Cardiac muscle cell (in vitro differentiated cells and primary cell): ENCODE results near the gene FEZF1. TPM values are rescaled to one million over a fixed set of nuclear protein-coding genes. Genes with fewer than 3 reads are reported as not detected.

ENCODE experiments used
- DNase-seq, 2 donors: peaks; one replicate each; pipeline versions ENCODE4 v3.0.0 to v3.0.0-alpha.2; 2010 to 2017; ENCODE audit warnings: low read depth in 1 of 2, low spot score in 1 of 2
- H3K27ac ChIP-seq: fragments of 200-600 bp; sonication (generic); 2 replicates; pipeline ENCODE4 v1.5.1; 2016
- H3K27me3 ChIP-seq: fragments of 200-600 bp; sonication (generic); 2 replicates; pipeline ENCODE4 v1.6.0; 2016; ENCODE audit warnings: control low read depth
- H3K36me3 ChIP-seq: fragments of 200-600 bp; sonication (generic); 2 replicates; pipeline ENCODE4 v1.5.1; 2016; ENCODE audit warnings: control low read depth
- H3K4me1 ChIP-seq: fragments of 200-600 bp; sonication (generic); 2 replicates; pipeline ENCODE4 v1.8.1; 2017; ENCODE audit warnings: low read depth, mild to moderate bottlenecking, mixed run types
- H3K4me3 ChIP-seq: fragments of 200-600 bp; sonication (generic); 2 replicates; pipeline ENCODE4 v1.5.1; 2016; ENCODE audit warnings: mild to moderate bottlenecking
- H3K9me3 ChIP-seq: fragments of 200-600 bp; sonication (generic); 2 replicates; pipeline ENCODE4 v1.5.1; 2017; ENCODE audit warnings: low read depth, mild to moderate bottlenecking, control low read depth
- polyA plus RNA-seq: library from polyadenylated mRNA; unstranded; fragments of >200 nt; fragmentation: Nextera tagmentation; extraction: Ambion mirVana; gene quantifications from 2 replicates; pipeline ENCODE4 v1.2.1, GENCODE V29; 2016
- total RNA-seq: library from RNA; depleted of rRNA; stranded (reverse); fragments of >200 nt; gene quantifications from 2 replicates; pipeline ENCODE4 v1.2.3, GENCODE V29; 2016
- TF ChIP-seq, protein P1 (sequence below): IDR thresholded peaks from 2 replicates; pipeline ENCODE4 v1.5.1; 2012; ENCODE audit warnings: low read depth, mild to moderate bottlenecking, low read length

The FEZF1 gene
- total and polyA plus RNA-seq, 2 experiments from 2014 or later: not detected

DNA sequence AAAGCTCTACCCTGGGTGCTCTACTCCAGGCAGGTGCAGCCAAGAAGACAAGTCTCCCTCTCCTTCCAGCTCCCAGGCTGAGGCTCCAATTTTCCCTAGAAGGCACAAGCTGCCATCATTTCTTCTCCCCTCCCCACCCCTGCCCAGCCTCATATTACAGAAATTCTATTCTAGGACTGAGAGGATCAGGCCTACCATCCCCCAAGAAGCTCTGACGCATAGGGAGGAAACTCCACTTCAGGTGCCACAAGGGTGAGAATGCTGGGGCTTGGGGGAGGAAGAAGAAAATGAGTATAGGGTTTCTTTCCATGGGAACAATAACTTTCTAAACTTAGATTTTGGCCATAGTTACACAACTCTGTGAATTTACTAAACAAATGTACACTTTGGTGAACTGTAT is 35.3 kb downstream of the FEZF1 start:
- H3K36me3 ChIP-seq: no peaks in the 10 kb centered on the region
- H3K4me3 ChIP-seq: no peak overlapping the region
- peaks cover 49% of the 10 kb centered on the region for H3K27me3 ChIP-seq
- peaks cover 6% of the 10 kb centered on the region for H3K4me1 ChIP-seq
- DNase-seq: peak in 1 of 2 donors; percentile 21
- H3K9me3 ChIP-seq: no peaks in the 10 kb centered on the region
- TF ChIP-seq, protein P1, sequence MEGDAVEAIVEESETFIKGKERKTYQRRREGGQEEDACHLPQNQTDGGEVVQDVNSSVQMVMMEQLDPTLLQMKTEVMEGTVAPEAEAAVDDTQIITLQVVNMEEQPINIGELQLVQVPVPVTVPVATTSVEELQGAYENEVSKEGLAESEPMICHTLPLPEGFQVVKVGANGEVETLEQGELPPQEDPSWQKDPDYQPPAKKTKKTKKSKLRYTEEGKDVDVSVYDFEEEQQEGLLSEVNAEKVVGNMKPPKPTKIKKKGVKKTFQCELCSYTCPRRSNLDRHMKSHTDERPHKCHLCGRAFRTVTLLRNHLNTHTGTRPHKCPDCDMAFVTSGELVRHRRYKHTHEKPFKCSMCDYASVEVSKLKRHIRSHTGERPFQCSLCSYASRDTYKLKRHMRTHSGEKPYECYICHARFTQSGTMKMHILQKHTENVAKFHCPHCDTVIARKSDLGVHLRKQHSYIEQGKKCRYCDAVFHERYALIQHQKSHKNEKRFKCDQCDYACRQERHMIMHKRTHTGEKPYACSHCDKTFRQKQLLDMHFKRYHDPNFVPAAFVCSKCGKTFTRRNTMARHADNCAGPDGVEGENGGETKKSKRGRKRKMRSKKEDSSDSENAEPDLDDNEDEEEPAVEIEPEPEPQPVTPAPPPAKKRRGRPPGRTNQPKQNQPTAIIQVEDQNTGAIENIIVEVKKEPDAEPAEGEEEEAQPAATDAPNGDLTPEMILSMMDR: no peak
- no peak overlapping the region for H3K27ac ChIP-seq

DNA sequence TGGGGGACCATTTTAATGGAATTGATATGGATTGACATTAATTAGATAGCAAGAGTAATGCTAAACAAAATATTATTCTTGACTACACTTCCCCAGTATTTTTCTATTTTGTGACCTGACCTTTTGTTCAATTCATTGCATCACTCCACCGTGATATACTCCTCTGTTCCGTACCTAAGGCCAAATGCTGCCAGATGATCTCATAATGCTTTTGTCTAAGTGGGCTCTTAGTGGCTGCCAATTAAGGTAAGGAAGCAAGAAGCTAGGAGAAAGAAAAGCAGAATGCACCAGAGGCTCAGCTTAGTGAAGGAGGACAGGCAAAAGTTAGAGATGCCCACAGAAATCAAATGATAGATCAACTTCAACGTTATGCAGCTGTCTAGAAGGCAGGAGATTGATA is 36.4 kb downstream of the FEZF1 start:
- DNase-seq: peak in 1 of 2 donors; percentile 59
- H3K9me3 ChIP-seq: no peaks in the 10 kb centered on the region
- H3K27ac ChIP-seq: no peak overlapping the region
- TF ChIP-seq, protein P1: no peak
- no peaks in the 10 kb centered on the region for H3K36me3 ChIP-seq
- H3K27me3 ChIP-seq: peaks cover 50% of the 10 kb centered on the region
- H3K4me3 ChIP-seq: no peak overlapping the region
- H3K4me1 ChIP-seq: peaks cover 6% of the 10 kb centered on the region

DNA sequence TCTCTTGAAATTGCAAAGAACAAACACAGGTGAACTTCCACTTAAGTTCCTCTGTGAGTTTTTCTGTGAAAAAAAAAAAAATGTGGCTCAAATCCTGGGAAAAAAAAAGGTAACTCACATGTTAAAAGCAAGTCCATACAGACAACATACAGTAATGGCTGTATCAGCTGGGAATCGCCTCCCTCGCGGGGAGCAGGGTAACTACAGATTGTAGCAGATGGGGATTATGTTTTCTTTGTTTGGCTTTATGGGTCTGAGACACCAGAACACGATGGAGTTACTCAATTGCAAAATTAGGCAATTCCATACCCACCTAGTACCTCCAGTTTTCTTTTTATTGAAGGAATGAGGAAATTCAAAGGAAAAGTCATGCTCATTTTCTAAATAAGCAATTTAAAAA is 42.3 kb downstream of the FEZF1 start:
- H3K4me1 ChIP-seq: no peaks in the 10 kb centered on the region
- H3K27me3 ChIP-seq: peaks cover 84% of the 10 kb centered on the region
- no peak overlapping the region for H3K4me3 ChIP-seq
- H3K27ac ChIP-seq: no peak overlapping the region
- DNase-seq: no peak
- TF ChIP-seq, protein P1: no peak
- no peaks in the 10 kb centered on the region for H3K36me3 ChIP-seq
- no peaks in the 10 kb centered on the region for H3K9me3 ChIP-seq

DNA sequence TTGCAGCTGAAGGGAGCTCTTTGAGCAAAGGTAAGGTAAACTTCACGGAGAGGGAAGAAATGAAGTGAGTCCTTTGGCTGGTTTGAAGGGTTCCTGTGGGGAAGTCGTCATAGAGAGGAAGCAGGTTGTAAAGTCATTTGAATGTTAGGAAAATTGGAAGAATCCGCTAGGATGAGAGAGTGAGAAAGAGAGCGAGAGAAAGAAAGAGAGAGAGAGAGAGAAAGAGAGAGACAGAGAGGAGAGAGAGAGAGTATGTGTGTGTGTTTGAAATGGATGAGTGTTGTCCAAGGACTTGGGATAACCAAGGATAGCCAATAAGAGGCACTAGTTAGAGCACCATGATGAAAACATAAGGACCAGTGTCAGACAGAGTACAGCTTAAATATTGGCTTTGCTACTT is 43.1 kb downstream of the FEZF1 start:
- no peak for DNase-seq
- H3K4me3 ChIP-seq: no peak overlapping the region
- H3K36me3 ChIP-seq: no peaks in the 10 kb centered on the region
- TF ChIP-seq, protein P1: no peak
- H3K9me3 ChIP-seq: no peaks in the 10 kb centered on the region
- H3K27ac ChIP-seq: no peak overlapping the region
- H3K27me3 ChIP-seq: peaks cover 85% of the 10 kb centered on the region
- H3K4me1 ChIP-seq: no peaks in the 10 kb centered on the region

DNA sequence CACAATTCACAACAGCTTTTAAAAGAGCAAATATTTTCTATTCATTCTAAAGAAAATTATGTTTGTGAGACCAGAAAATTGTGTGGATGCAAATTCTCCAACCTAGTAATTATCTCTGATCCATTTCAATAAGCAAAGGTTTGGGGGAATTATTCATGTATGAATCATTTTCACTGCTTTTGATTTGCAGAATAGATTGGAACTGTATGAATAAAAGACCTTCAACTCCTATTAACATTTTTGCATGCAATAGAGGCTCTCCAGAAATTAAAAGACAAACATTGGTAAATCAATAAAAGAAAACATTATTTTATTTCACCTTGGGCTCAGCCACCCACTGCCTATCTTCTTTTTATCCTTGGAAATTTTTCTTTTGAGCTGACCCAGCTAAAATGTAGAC is 43.5 kb downstream of the FEZF1 start:
- Histone ChIP-seq H3K4me1 (no peaks in the 10 kb centered on the region), H3K4me3 (no peak overlapping the region)
- no peak for DNase-seq

More for the DNA sequence above, 43.5 kb downstream of the FEZF1 start:
- Histone ChIP-seq H3K9me3 (no peaks in the 10 kb centered on the region), H3K27me3 (peaks cover 85% of the 10 kb centered on the region), H3K27ac (no peak overlapping the region), H3K36me3 (no peaks in the 10 kb centered on the region)
- TF ChIP-seq, protein P1: no peak
